Measurements from ENCODE around the gene KRT72.

DNA sequence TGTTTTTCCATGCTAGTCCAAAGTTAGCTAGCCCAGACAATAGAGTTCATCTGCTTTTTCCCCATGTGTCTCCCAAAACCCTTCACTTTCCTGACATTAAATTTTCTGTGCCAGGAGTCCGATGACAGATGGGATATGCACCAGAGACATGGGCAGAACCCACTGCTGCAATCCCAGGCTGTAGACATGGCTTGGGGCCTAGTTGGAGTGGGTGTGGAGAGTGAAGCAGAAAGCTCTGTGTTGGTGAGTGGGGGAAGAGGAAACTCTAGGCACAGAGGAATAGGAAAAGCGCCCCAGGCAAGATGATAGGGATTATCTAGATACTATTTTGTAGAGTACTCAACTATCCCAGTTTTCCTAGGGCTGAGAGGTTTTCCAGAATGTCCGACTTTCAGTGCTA, 22.8 kb downstream of the KRT72 start:
- TF ChIP-seq ZNF121 (tag by site-specific recombination; IDR thresholded peaks at IDR 0.05), result no peak
- TF ChIP-seq, protein P1, sequence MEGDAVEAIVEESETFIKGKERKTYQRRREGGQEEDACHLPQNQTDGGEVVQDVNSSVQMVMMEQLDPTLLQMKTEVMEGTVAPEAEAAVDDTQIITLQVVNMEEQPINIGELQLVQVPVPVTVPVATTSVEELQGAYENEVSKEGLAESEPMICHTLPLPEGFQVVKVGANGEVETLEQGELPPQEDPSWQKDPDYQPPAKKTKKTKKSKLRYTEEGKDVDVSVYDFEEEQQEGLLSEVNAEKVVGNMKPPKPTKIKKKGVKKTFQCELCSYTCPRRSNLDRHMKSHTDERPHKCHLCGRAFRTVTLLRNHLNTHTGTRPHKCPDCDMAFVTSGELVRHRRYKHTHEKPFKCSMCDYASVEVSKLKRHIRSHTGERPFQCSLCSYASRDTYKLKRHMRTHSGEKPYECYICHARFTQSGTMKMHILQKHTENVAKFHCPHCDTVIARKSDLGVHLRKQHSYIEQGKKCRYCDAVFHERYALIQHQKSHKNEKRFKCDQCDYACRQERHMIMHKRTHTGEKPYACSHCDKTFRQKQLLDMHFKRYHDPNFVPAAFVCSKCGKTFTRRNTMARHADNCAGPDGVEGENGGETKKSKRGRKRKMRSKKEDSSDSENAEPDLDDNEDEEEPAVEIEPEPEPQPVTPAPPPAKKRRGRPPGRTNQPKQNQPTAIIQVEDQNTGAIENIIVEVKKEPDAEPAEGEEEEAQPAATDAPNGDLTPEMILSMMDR (tag by site-specific recombination; IDR thresholded peaks at IDR 0.05), result no peak
- no peak for TF ChIP-seq ZNF558 (tag by site-specific recombination; IDR thresholded peaks at IDR 0.05)
- TF ChIP-seq KLF9 (tag by site-specific recombination; IDR thresholded peaks at IDR 0.05; ENCODE audit: low read depth), result no peak
- no peak for TF ChIP-seq ZNF239 (tag by site-specific recombination; IDR thresholded peaks at IDR 0.05)

Measured in HEK293 (cell line).